Breast epithelium (tissue), 3 donors: ENCODE measurements around the gene SLC16A7.

ENCODE experiments used
- CTCF ChIP-seq, 3 donors: fragments of 450-650 bp; IDR thresholded peaks; one replicate each; pipeline ENCODE4 v1.5.1; 2016 to 2017; ENCODE audit warnings: antibody characterized with exemption in 3 of 3, mild to moderate bottlenecking in 3 of 3, moderate library complexity in 3 of 3
- POLR2A ChIP-seq: fragments of 450-650 bp; IDR thresholded peaks from one replicate; pipeline ENCODE4 v1.6.1; 2016; ENCODE audit warnings: antibody characterized with exemption, mild to moderate bottlenecking, moderate library complexity

- TF ChIP-seq CTCF (IDR thresholded peaks at IDR 0.05): no peak
- no peak for TF ChIP-seq POLR2A
These were observed 82.0 kb downstream of the SLC16A7 start for GRCh38 chr12:59677857-59678256.
